A549 (cell line): ENCODE data around the gene PEX3.

Experiments
- CEBPB ChIP-seq, 2 experiments: fragments of >200 bp in 1 of 2; sonication (Bioruptor Twin) in 1 of 2; formaldehyde crosslinking in 1 of 2; IDR thresholded peaks; 2 replicates each; pipeline ENCODE4 v1.6.1; 2012 to 2016
- HDAC2 ChIP-seq: fragments of 200-600 bp; sonication (generic); IDR thresholded peaks from 2 replicates; pipeline ENCODE4 v1.6.1; 2016
- HMGXB4 ChIP-seq: fragments of 250-450 bp; sonication (Bioruptor Pico); IDR thresholded peaks from 2 replicates; pipeline ENCODE4 v1.5.0; 2021; ENCODE audit warnings: mild to moderate bottlenecking, moderate library complexity, borderline replicate concordance
- JUN ChIP-seq, 2 experiments: fragments of >200 bp; sonication (Bioruptor Twin); formaldehyde crosslinking; IDR thresholded peaks; 2 replicates in 1 of 2; 3 replicates in 1 of 2; pipeline ENCODE4 v1.6.1; 2016 to 2017
- POLR2A ChIP-seq: IDR thresholded peaks from 2 replicates; pipeline ENCODE4 v1.6.1; 2012; ENCODE audit warnings: mild to moderate bottlenecking, low read length
- TP53 ChIP-seq: fragments of 250-450 bp; sonication (Bioruptor Pico); IDR thresholded peaks from 2 replicates; pipeline ENCODE4 v1.5.0; 2021; ENCODE audit warnings: mild to moderate bottlenecking, moderate library complexity
- ZFP36 ChIP-seq: fragments of 450-650 bp; IDR thresholded peaks from 2 replicates; pipeline ENCODE4 v1.6.1; 2014; ENCODE audit warnings: borderline replicate concordance; ENCODE audit not compliant: partially characterized antibody
- TF ChIP-seq, protein P1 (sequence below): fragments of 200-600 bp; sonication (generic); IDR thresholded peaks from 2 replicates; pipeline ENCODE4 v1.6.1; 2016; ENCODE audit warnings: antibody characterized with exemption, mild to moderate bottlenecking, moderate library complexity
- TF ChIP-seq, protein P2 (sequence below): fragments of >200 bp; sonication (Bioruptor Twin); formaldehyde crosslinking; IDR thresholded peaks from 3 replicates; pipeline ENCODE4 v1.6.1; 2016
- TF ChIP-seq, protein P3 (sequence below): fragments of >200 bp; sonication (Bioruptor Twin); formaldehyde crosslinking; IDR thresholded peaks from 3 replicates; pipeline ENCODE4 v1.5.1; 2016

GRCh38 chr6:143465546-143465945, 14.9 kb downstream of the PEX3 start:
- TF ChIP-seq CEBPB (IDR thresholded peaks at IDR 0.05) (no peak), HDAC2 (no peak), POLR2A (no peak), TP53 (CRISPR knock-in tag) (no peak), JUN (IDR thresholded peaks at IDR 0.05) (no peak), HMGXB4 (CRISPR knock-in tag) (no peak), ZFP36 (no peak)
- TF ChIP-seq, protein P1, sequence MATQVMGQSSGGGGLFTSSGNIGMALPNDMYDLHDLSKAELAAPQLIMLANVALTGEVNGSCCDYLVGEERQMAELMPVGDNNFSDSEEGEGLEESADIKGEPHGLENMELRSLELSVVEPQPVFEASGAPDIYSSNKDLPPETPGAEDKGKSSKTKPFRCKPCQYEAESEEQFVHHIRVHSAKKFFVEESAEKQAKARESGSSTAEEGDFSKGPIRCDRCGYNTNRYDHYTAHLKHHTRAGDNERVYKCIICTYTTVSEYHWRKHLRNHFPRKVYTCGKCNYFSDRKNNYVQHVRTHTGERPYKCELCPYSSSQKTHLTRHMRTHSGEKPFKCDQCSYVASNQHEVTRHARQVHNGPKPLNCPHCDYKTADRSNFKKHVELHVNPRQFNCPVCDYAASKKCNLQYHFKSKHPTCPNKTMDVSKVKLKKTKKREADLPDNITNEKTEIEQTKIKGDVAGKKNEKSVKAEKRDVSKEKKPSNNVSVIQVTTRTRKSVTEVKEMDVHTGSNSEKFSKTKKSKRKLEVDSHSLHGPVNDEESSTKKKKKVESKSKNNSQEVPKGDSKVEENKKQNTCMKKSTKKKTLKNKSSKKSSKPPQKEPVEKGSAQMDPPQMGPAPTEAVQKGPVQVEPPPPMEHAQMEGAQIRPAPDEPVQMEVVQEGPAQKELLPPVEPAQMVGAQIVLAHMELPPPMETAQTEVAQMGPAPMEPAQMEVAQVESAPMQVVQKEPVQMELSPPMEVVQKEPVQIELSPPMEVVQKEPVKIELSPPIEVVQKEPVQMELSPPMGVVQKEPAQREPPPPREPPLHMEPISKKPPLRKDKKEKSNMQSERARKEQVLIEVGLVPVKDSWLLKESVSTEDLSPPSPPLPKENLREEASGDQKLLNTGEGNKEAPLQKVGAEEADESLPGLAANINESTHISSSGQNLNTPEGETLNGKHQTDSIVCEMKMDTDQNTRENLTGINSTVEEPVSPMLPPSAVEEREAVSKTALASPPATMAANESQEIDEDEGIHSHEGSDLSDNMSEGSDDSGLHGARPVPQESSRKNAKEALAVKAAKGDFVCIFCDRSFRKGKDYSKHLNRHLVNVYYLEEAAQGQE, result no peak
- TF ChIP-seq, protein P2, sequence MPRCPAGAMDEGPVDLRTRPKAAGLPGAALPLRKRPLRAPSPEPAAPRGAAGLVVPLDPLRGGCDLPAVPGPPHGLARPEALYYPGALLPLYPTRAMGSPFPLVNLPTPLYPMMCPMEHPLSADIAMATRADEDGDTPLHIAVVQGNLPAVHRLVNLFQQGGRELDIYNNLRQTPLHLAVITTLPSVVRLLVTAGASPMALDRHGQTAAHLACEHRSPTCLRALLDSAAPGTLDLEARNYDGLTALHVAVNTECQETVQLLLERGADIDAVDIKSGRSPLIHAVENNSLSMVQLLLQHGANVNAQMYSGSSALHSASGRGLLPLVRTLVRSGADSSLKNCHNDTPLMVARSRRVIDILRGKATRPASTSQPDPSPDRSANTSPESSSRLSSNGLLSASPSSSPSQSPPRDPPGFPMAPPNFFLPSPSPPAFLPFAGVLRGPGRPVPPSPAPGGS, result no peak
- TF ChIP-seq, protein P3, sequence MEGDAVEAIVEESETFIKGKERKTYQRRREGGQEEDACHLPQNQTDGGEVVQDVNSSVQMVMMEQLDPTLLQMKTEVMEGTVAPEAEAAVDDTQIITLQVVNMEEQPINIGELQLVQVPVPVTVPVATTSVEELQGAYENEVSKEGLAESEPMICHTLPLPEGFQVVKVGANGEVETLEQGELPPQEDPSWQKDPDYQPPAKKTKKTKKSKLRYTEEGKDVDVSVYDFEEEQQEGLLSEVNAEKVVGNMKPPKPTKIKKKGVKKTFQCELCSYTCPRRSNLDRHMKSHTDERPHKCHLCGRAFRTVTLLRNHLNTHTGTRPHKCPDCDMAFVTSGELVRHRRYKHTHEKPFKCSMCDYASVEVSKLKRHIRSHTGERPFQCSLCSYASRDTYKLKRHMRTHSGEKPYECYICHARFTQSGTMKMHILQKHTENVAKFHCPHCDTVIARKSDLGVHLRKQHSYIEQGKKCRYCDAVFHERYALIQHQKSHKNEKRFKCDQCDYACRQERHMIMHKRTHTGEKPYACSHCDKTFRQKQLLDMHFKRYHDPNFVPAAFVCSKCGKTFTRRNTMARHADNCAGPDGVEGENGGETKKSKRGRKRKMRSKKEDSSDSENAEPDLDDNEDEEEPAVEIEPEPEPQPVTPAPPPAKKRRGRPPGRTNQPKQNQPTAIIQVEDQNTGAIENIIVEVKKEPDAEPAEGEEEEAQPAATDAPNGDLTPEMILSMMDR, result no peak
